Spleen (tissue), 11 donors: ENCODE results near the gene KCNQ5. TPM values are rescaled to one million over a fixed set of nuclear protein-coding genes. Genes with fewer than 3 reads are reported as not detected.

Source experiments
- DNase-seq: peaks from one replicate; pipeline ENCODE4 v3.0.0-alpha.2; 2020
- H3K27ac ChIP-seq, 8 donors: fragments of 200-600 bp; sonication (generic) in 7 of 8; 1 replicate in 4 of 8; 2 replicates in 4 of 8; pipeline versions ENCODE4 v1.5.0 to v1.8.0; 2016 to 2021; ENCODE audit warnings: inconsistent platforms in 4 of 8, mild to moderate bottlenecking in 4 of 8, moderate library complexity in 1 of 8
- H3K27me3 ChIP-seq, 7 donors: fragments of 200-600 bp; sonication (generic) in 6 of 7; replicated peaks in 1 of 7; 1 replicate in 4 of 7; 2 replicates in 3 of 7; pipeline versions ENCODE4 v1.5.0 to v1.8.0; 2016 to 2021; ENCODE audit warnings: inconsistent platforms in 3 of 7, mild to moderate bottlenecking in 1 of 7
- H3K36me3 ChIP-seq, 6 donors: fragments of 200-600 bp; sonication (generic) in 5 of 6; 1 replicate in 4 of 6; 2 replicates in 2 of 6; pipeline versions ENCODE4 v1.5.0 to v1.8.0; 2016 to 2021; ENCODE audit warnings: inconsistent platforms in 2 of 6
- H3K4me1 ChIP-seq, 6 donors: fragments of 200-600 bp; sonication (generic) in 5 of 6; 1 replicate in 3 of 6; 2 replicates in 3 of 6; pipeline versions ENCODE4 v1.5.0 to v1.8.0; 2016 to 2021; ENCODE audit warnings: inconsistent platforms in 3 of 6
- H3K4me3 ChIP-seq, 8 donors: fragments of 200-600 bp; sonication (generic) in 7 of 8; 1 replicate in 4 of 8; 2 replicates in 4 of 8; pipeline versions ENCODE4 v1.5.0 to v1.8.0; 2016 to 2021; ENCODE audit warnings: inconsistent platforms in 4 of 8, mild to moderate bottlenecking in 4 of 8, moderate library complexity in 2 of 8
- H3K9me3 ChIP-seq, 8 donors: fragments of 200-600 bp; sonication (generic) in 7 of 8; 1 replicate in 4 of 8; 2 replicates in 4 of 8; pipeline versions ENCODE4 v1.5.0 to v1.8.0; 2016 to 2021; ENCODE audit warnings: inconsistent platforms in 4 of 8
- CTCF ChIP-seq, 11 experiments: fragments of 200-600 bp in 7 of 11; fragments of 450-650 bp in 4 of 11; sonication (generic) in 4 of 11; IDR thresholded peaks in 8 of 11; conservative IDR thresholded peaks in 3 of 11; 1 replicate in 7 of 11; 2 replicates in 4 of 11; pipeline versions ENCODE4 v1.4.0 to v1.8.0; 2016 to 2021; ENCODE audit warnings: antibody characterized with exemption in 11 of 11, inconsistent platforms in 4 of 11, mild to moderate bottlenecking in 1 of 11
- POLR2A ChIP-seq, 3 donors: fragments of 450-650 bp; IDR thresholded peaks; one replicate each; pipeline ENCODE4 v1.5.1; 2017; ENCODE audit warnings: antibody characterized with exemption in 3 of 3, mild to moderate bottlenecking in 1 of 3
- POLR2AphosphoS5 ChIP-seq, 3 donors: sonication (generic); formaldehyde crosslinking; IDR thresholded peaks; one replicate each; pipeline ENCODE4 v1.5.1; 2017; ENCODE audit warnings: antibody characterized with exemption in 3 of 3
- WGBS, 5 donors: extraction: QIAGEN DNeasy Blood & Tissue Kit in 3 of 5; methylation state at CpG; one replicate each; pipeline versions ENCODE4 v1.1.5 to v1.1.7; 2013 to 2018; 5-methylcytosine and 5-hydroxymethylcytosine counted together
- intact Hi-C: fragments of 100-400 bp; cut with DNase I; formaldehyde crosslinking; loops from one replicate; pipeline ENCODE4 v1.15.0; 2023; ENCODE audit warnings: low total_unique reads
- polyA plus RNA-seq, 3 donors: library from polyadenylated mRNA; stranded (reverse); fragments of 200-250 nt; gene quantifications; one replicate each; pipeline ENCODE4 v1.2.1, GENCODE V29; 2013
- total RNA-seq, 7 donors: library from RNA; depleted of rRNA in 3 of 7; stranded (reverse); fragments of >200 nt in 3 of 7; fragmentation: NEBNext Ultra II Directional in 4 of 7; extraction: Animal tissue kit (Norgen Biotek cat#: 25700) in 4 of 7; gene quantifications; one replicate each; pipeline versions ENCODE4 v1.1.0 to v1.2.1, GENCODE V29; 2016 to 2021
- donor health status: healthy with polysubstance abuse.
- donor health status: DM: no; HTN: no; CAD: no; lungs with moderate emphysema.
- donor health status: DM: no; HTN: no; CAD: no.
- donor health status: Bipolar disorder and iron deficiency.
- donor health status: healthy.
- donor health status: DM: no; HTN: no; CAD: no.
- donor health status: DM: yes; HTN: yes; CAD: no.

KCNQ5 gene
- total and polyA plus RNA-seq, 10 donors = 1.3 to 8.7 (median 4.4) TPM

DNA sequence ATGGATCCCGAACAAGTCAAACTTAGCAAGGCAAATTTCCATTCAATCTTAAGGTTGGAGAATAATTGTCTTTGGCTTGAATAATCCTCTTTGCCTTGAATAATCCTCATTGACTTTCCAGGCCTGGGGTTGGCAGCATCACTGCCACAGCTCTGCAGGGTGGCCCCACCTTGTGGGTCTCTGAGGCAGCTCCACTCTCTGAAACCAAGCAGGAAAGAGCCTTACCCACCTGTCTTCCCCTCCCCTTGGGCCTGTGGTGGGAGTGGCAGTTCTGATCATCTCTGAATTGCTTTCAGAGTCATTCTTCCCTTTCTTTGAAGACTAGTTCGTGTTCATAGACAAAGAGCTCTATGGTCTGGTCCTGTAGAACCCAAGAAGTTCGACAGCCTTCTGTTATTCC, 47.5 kb downstream of the KCNQ5 start:
- Histone ChIP-seq H3K4me3 (no peak overlapping the region), H3K27ac (no peak overlapping the region), H3K27me3 (no peaks in the 10 kb centered on the region), H3K9me3 (peaks cover 0 to 4% (median 0%) of the 10 kb centered on the region in 8 donors), H3K36me3 (no peaks in the 10 kb centered on the region), H3K4me1 (no peaks in the 10 kb centered on the region)
- DNase-seq = no peak
- no peak for TF ChIP-seq POLR2A (IDR thresholded peaks at IDR 0.05)
- TF ChIP-seq POLR2AphosphoS5 (IDR thresholded peaks at IDR 0.05) = no peak
- 78 to 90% (median 85%) methylated on average over 3 of the region's 3 CpGs for WGBS, 5 donors
- intact Hi-C loops = no loop called here

DNA sequence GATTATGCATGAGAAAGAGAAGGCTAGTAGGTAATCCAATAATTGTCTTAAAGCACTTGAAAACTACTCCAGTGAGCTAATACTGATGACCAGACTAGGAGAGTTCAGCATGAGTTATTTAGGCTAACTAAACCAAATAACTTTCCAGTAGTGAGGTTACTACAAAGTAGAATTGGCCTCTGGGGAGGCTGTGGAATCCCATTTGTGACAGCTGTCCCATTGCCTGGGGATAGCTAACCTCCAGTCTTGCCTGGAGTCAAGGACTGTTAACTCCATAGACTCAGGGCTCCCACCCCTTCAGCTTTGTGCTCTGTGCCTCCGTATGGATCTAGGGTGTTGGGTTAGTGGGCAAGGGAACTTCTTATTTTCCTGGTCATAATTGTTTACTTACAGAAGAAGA, 51.0 kb downstream of the KCNQ5 start:
- no peaks in the 10 kb centered on the region for H3K36me3 ChIP-seq
- TF ChIP-seq CTCF (IDR thresholded peaks at IDR 0.05 in 8 of 11, conservative IDR thresholded peaks at IDR 0.05 in 3 of 11) (no peak), POLR2A (IDR thresholded peaks at IDR 0.05) (no peak), POLR2AphosphoS5 (IDR thresholded peaks at IDR 0.05) (no peak)
- no peak overlapping the region for H3K27ac ChIP-seq
- DNase-seq = no peak
- 72 to 91% (median 84%) methylated on average over 1 of the region's 1 CpG for WGBS, 5 donors
- H3K9me3 ChIP-seq = no peaks in the 10 kb centered on the region
- H3K4me3 ChIP-seq = no peak overlapping the region
- intact Hi-C loops = no loop called here
- H3K27me3 ChIP-seq = no peaks in the 10 kb centered on the region
- no peaks in the 10 kb centered on the region for H3K4me1 ChIP-seq

DNA sequence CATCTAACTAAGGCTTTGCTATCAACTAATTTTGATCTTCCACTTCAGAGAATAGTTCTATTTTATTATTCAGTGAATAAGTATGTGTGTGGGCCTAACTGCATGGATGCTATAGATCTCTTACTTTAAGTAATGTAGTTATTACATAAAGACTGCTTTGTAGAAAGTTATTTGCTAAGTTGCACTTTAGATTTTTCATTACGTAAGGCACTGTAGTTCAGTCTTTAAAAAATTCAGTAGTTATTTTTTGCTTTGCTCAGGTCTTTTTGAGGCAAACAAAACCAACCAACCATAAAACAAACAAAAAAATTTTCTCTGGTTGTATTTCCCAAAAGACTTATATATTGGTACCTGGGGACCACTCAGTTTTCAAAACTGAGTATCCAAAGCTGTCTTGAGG, 53.0 kb downstream of the KCNQ5 start:
- H3K36me3 ChIP-seq = no peaks in the 10 kb centered on the region
- no peak overlapping the region for H3K4me3 ChIP-seq
- H3K27ac ChIP-seq = no peak overlapping the region
- no peaks in the 10 kb centered on the region for H3K27me3 ChIP-seq
- H3K4me1 ChIP-seq = no peaks in the 10 kb centered on the region
- DNase-seq = no peak
- TF ChIP-seq POLR2AphosphoS5 (IDR thresholded peaks at IDR 0.05) (no peak), POLR2A (IDR thresholded peaks at IDR 0.05) (no peak), CTCF (IDR thresholded peaks at IDR 0.05 in 8 of 11, conservative IDR thresholded peaks at IDR 0.05 in 3 of 11) (no peak)
- H3K9me3 ChIP-seq = peaks cover 0 to 4% (median 0%) of the 10 kb centered on the region in 8 donors
- intact Hi-C loops = no loop called here
- 90 to 94% (median 92%) methylated on average over 1 of the region's 1 CpG for WGBS, 5 donors

DNA sequence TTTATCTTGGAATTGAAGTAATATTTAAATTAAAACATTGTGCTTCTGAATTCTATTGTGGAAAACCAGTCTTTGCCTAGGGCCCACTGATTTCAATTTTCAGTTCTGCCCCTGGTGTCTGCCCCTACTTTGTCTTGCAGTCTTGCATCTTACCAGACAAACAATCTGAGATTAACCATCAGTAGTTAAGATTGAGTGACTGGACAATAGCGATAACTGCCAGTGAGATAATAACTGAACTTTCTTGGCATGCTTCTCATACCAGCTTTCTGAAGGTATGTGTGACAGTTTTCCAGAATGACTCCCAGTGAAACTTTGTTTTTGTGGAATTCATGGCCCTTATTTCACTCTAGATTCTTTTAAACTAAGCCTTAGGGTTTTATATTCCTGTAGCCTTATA, 53.5 kb downstream of the KCNQ5 start:
- DNase-seq = no peak
- Histone ChIP-seq H3K9me3 (peaks cover 0 to 4% (median 0%) of the 10 kb centered on the region in 8 donors), H3K27ac (no peak overlapping the region), H3K36me3 (no peaks in the 10 kb centered on the region), H3K27me3 (no peaks in the 10 kb centered on the region), H3K4me1 (no peaks in the 10 kb centered on the region), H3K4me3 (no peak overlapping the region)
- WGBS, 5 donors = 79 to 100% (median 85%) methylated on average over 1 of the region's 1 CpG
- intact Hi-C loops = no loop called here
- TF ChIP-seq POLR2AphosphoS5 (IDR thresholded peaks at IDR 0.05) (no peak), POLR2A (IDR thresholded peaks at IDR 0.05) (no peak), CTCF (IDR thresholded peaks at IDR 0.05 in 8 of 11, conservative IDR thresholded peaks at IDR 0.05 in 3 of 11) (no peak)

DNA sequence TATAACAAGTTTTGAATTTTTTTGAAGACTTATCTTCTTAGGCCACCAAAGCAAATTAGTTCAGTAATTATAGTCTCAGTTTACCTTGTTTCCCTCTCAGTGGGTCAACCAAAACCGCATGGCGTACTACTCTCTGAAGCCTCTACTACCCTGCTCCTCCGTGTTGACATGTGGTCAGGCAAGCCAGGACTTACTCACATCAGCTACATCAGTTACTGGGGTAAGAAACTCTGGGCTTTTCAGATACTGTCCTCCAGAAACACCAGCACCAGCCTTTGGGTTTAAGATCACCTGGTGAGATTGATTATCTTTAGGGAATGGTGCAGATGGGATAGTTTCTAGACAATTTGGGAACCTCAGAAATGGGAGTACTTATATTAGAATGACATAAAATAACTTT, 55.1 kb downstream of the KCNQ5 start:
- 83 to 97% (median 91%) methylated on average over 3 of the region's 3 CpGs for WGBS, 5 donors
- H3K4me3 ChIP-seq = no peak overlapping the region
- TF ChIP-seq POLR2AphosphoS5 (IDR thresholded peaks at IDR 0.05) (no peak), CTCF (IDR thresholded peaks at IDR 0.05 in 8 of 11, conservative IDR thresholded peaks at IDR 0.05 in 3 of 11) (no peak), POLR2A (IDR thresholded peaks at IDR 0.05) (no peak)
- no peaks in the 10 kb centered on the region for H3K4me1 ChIP-seq
- H3K27me3 ChIP-seq = no peaks in the 10 kb centered on the region
- H3K36me3 ChIP-seq = no peaks in the 10 kb centered on the region
- intact Hi-C loops = no loop called here
- peaks cover 0 to 4% (median 0%) of the 10 kb centered on the region in 8 donors for H3K9me3 ChIP-seq
- H3K27ac ChIP-seq = no peak overlapping the region
- no peak for DNase-seq
